GM12801 (cell line): ENCODE measurements around the gene RPL10A.

ENCODE experiments used
- CTCF ChIP-seq: IDR thresholded peaks from one replicate; pipeline ENCODE4 v1.5.1; 2011; ENCODE audit warnings: control low read depth; ENCODE audit not compliant: insufficient read length; ENCODE audit errors: extremely low read depth

Gene RPL10A

GRCh38 chr6:35512006-35512405 is 43.8 kb downstream of the RPL10A start:
- no peak for TF ChIP-seq CTCF

GRCh38 chr6:35512740-35513139 is 44.5 kb downstream of the RPL10A start, which contains the start of gene TULP1:
TULP1 (minus strand) TSS chr6:35512896; CDS start chr6:35512858, 38 bp downstream.
- no peak for TF ChIP-seq CTCF

- TF ChIP-seq CTCF, result no peak
Observed at GRCh38 chr6:35514587-35514986, 46.4 kb downstream of the RPL10A start.

GRCh38 chr6:35516712-35517111 is 48.5 kb downstream of the RPL10A start:
- no peak for TF ChIP-seq CTCF

- TF ChIP-seq CTCF, result no peak
Observed at GRCh38 chr6:35518566-35519312, 50.5 kb downstream of the RPL10A start.

GRCh38 chr6:35519313-35520015 is 51.3 kb downstream of the RPL10A start:
- TF ChIP-seq CTCF, result no peak
